GM18909 (cell line): ENCODE results near the gene LARGE2.

Experiments used
- ATAC-seq: cut with Tn5 transposase; IDR thresholded peaks from one replicate; pipeline ENCODE4 v1.9.1; 2021; ENCODE audit warnings: mild to moderate bottlenecking; ENCODE audit not compliant: unreplicated experiment, poor library complexity

LARGE2 gene

DNA sequence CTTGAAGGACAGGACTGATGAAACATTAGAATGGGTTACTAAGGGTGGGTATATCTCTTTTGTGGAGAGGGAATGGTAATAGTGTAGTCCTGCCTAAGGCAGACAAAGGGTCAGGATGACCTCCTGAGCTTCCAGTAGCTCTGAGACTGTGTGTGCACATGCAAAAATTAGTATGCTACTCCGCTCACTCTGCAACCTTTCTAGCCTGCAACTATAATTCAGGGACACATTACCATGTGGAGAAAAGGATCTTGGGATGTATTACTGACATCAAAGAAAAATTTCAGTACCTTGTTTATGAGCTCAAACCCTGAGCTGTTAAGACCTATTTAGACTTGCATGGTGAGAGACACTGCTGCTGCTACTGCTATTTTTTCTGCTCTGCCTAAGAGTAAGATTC, 25.4 kb downstream of the LARGE2 start:
- no peak for ATAC-seq

- ATAC-seq: no peak
Measured at GRCh38 chr11:45948356-45948755, 25.9 kb downstream of the LARGE2 start.

GRCh38 chr11:45949992-45950407, 27.5 kb downstream of the LARGE2 start:
- ATAC-seq: no peak

DNA sequence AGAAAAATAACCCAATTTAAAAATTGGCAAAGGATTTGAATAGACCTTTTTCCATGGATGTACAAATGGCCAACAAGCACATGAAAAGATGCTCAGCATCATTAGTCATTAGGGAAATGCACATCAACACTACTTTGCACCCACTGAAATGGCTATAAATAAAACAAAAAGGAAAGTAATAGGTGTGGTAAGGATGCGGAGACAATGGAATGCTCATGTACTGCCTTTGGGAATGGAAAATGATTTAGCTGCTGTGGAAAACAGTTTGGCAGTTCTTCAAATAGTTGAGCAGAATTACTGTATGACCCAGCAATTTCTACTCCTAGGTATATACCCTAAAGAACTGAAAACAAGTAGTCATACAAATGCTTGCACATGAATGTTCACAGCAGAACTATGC, 37.4 kb downstream of the LARGE2 start:
- ATAC-seq: no peak

DNA sequence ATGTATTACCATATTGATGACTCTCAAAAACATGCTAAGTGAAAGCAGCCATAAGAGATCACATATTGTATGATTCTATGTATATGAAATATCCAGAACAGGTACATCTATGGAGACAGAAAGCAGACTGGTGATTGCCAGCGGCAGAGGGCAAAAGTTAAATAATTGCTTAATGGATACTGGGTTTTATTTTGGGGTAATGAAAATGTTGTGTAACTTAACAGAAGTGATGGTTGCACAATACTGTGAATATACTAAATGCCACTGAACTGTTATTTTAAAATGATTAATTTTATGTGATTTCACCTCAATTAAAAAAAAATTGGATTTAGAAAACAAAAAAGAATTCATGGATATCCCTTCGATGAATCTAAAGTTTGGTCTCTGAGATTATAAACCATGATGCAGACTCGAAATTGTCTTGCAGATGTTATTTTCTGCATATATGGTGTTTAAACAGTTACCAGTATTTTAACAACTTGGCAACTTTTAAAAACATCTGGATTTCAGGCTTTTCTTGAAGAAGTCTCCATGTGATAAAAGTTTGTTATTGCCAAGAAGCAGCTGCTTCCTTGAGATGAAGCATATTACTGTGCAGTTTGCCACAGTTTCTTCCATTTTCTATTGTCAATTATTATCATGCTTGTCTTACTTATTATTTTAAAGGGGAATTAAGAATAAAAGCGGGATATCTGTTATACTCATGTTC, 38.1 kb downstream of the LARGE2 start:
- ATAC-seq: no peak

- ATAC-seq: no peak
Measured at GRCh38 chr11:45961751-45962240, 39.3 kb downstream of the LARGE2 start.

GRCh38 chr11:45964911-45965389, 42.5 kb downstream of the LARGE2 start:
- peak; percentile 57 for ATAC-seq

GRCh38 chr11:45967506-45967905, 45.0 kb downstream of the LARGE2 start:
- no peak for ATAC-seq

GRCh38 chr11:45968901-45969300, 46.4 kb downstream of the LARGE2 start:
- ATAC-seq: no peak

DNA sequence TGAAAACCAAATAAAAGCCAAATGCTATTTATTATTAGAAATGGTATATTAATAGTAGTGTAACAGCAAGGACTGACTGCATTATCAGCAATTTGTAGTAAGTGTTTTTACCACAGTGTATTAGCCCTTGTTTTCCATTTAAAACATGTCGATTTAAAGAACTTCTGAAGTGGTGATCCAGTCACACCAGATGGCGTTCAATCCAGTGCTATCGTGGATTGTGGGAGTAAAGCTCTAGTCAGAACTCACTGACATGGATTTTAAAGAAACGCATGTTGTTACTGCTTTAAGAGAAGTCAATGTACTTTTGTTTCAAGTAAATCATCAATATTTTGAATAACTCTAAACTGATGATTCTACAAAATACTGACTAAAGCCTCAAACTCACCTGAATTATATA, 51.1 kb downstream of the LARGE2 start:
- no peak for ATAC-seq

DNA sequence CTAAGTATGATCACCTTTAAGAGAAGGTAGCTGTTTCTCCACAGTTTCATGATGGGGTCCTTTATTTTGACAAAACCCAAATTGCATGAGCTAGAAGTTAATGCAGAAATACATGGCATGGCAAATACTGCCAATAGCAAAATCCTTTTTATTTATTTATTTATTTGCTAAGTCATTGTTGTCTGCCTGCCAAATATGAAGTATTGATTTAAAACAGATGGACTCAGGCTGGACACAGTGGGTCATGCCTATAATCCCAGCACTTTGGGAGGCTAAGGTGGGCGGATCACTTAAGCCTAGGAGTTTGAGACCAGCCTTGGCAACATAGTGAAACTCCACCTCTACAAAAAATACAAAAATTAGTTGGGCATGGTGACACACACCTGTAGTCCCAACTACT, 52.4 kb downstream of the LARGE2 start:
- no peak for ATAC-seq
